Endothelial cell of umbilical vein (primary cell): Measurements from ENCODE around the gene TANGO2. TPM values are rescaled to one million over a fixed set of nuclear protein-coding genes. Genes with fewer than 3 reads are reported as not detected.

ENCODE experiments used
- BruUV-seq: library from RNA; stranded (reverse); fragments of 400-500 nt; replicated peaks from 2 replicates; lab custom pipeline; 2021; lab: Mats Ljungman, UMichigan
- CTCF ChIA-PET: fragments of 300-600, 350-600 bp; sonication (Branson Sonifier 250); formaldehyde crosslinking; loops from one replicate; lab custom pipeline; 2021; ENCODE audit warnings: antibody characterized with exemption, inconsistent platforms; lab: Charles Lee
- POLR2A ChIA-PET: fragments of 300-600, 350-600 bp; sonication (Branson Sonifier 250); formaldehyde crosslinking; loops from one replicate; lab custom pipeline; 2021; ENCODE audit warnings: antibody characterized with exemption, inconsistent platforms; lab: Charles Lee
- DNase-seq: peaks from one replicate; pipeline ENCODE4 v3.0.0-alpha.2; 2011; ENCODE audit warnings: low read depth, low spot score
- FAIRE-seq: peaks from 2 replicates; lab custom pipeline; 2011; peaks lifted over from hg19 to GRCh38; lab: Jason Lieb, UNC
- H2AFZ ChIP-seq: 2 replicates; pipeline ENCODE4 v1.6.0; 2012; ENCODE audit warnings: low read depth, low read length, control low read depth, inconsistent platforms
- H3K27ac ChIP-seq: 2 replicates; pipeline ENCODE4 v1.5.1; 2011; ENCODE audit warnings: low read depth, mild to moderate bottlenecking, control low read depth, low read length, moderate library complexity; ENCODE audit not compliant: insufficient read depth
- H3K27me3 ChIP-seq, 2 experiments: 2 replicates each; pipeline versions ENCODE4 v1.6.0 to v1.6.1; 2011; ENCODE audit warnings: low read length in 2 of 2, mixed read lengths in 1 of 2; ENCODE audit not compliant: control insufficient read depth in 2 of 2, insufficient read depth in 2 of 2
- H3K36me3 ChIP-seq, 2 experiments: 2 replicates in 1 of 2; 3 replicates in 1 of 2; pipeline ENCODE4 v1.5.1; 2011; ENCODE audit warnings: low read length in 2 of 2, mild to moderate bottlenecking in 1 of 2, moderate library complexity in 1 of 2; ENCODE audit not compliant: control insufficient read depth in 2 of 2, insufficient read depth in 2 of 2; ENCODE audit errors: extremely low read depth in 1 of 2
- H3K4me1 ChIP-seq: 3 replicates; pipeline ENCODE4 v1.5.1; 2011; ENCODE audit warnings: mild to moderate bottlenecking, low read length; ENCODE audit not compliant: control insufficient read depth, insufficient read depth; ENCODE audit errors: extremely low read depth
- H3K4me2 ChIP-seq: 2 replicates; pipeline ENCODE4 v1.6.1; 2011; ENCODE audit warnings: low read length, control low read depth, mixed read lengths; ENCODE audit not compliant: insufficient read depth
- H3K4me3 ChIP-seq, 3 experiments: fragments of 200-600 bp in 1 of 3; sonication (generic), shearing (Covaris generic) in 1 of 3; replicated peaks in 1 of 3; 2 replicates each; pipeline ENCODE4 v1.5.1; 2011 to 2016; ENCODE audit warnings: control low read depth in 3 of 3, low read length in 3 of 3, mild to moderate bottlenecking in 2 of 3, inconsistent platforms in 1 of 3, low read depth in 1 of 3, moderate library complexity in 1 of 3; ENCODE audit not compliant: insufficient read depth in 1 of 3
- H3K79me2 ChIP-seq: 2 replicates; pipeline ENCODE4 v1.6.0; 2012; ENCODE audit warnings: low read length, inconsistent platforms; ENCODE audit not compliant: control insufficient read depth, insufficient read depth
- H3K9ac ChIP-seq: replicated peaks from 2 replicates; pipeline ENCODE3; 2011; ENCODE audit warnings: low read length, control low read depth; ENCODE audit not compliant: insufficient read depth; ENCODE audit errors: extremely low read depth
- H3K9me1 ChIP-seq: replicated peaks from 3 replicates; pipeline ENCODE4 v1.6.0; 2011; ENCODE audit warnings: mild to moderate bottlenecking, low read length; ENCODE audit not compliant: control insufficient read depth, insufficient read depth; ENCODE audit errors: extremely low read depth
- H3K9me3 ChIP-seq: replicated peaks from 2 replicates; pipeline ENCODE4 v1.5.1; 2012; ENCODE audit warnings: low read length, inconsistent platforms; ENCODE audit not compliant: control insufficient read depth, insufficient read depth
- H4K20me1 ChIP-seq: replicated peaks from 2 replicates; pipeline ENCODE3; 2011; ENCODE audit warnings: mild to moderate bottlenecking, low read length; ENCODE audit not compliant: control insufficient read depth, insufficient read depth; ENCODE audit errors: extremely low read depth
- CTCF ChIP-seq, 2 donors: IDR thresholded peaks; 1 replicate in 1 of 2; 2 replicates in 1 of 2; pipeline ENCODE4 v1.5.1; 2011; ENCODE audit warnings: low read length in 2 of 2, mild to moderate bottlenecking in 2 of 2, moderate library complexity in 2 of 2, control low read depth in 1 of 2, inconsistent platforms in 1 of 2, low read depth in 1 of 2; ENCODE audit not compliant: insufficient read depth in 1 of 2; ENCODE audit errors: extremely low read depth in 1 of 2
- EZH2 ChIP-seq: IDR thresholded peaks from 2 replicates; pipeline ENCODE4 v1.6.1; 2012; ENCODE audit warnings: borderline replicate concordance, low read depth, mild to moderate bottlenecking, moderate library complexity, low read length, inconsistent platforms; ENCODE audit not compliant: severe bottlenecking
- FOS ChIP-seq: IDR thresholded peaks from 2 replicates; pipeline ENCODE4 v1.6.1; 2011; ENCODE audit warnings: mild to moderate bottlenecking, low read length, moderate library complexity, borderline replicate concordance; ENCODE audit not compliant: insufficient read depth
- GATA2 ChIP-seq: IDR thresholded peaks from 2 replicates; pipeline ENCODE4 v1.7.0; 2011; ENCODE audit warnings: low read depth, mild to moderate bottlenecking, moderate library complexity, mixed read lengths, low read length; ENCODE audit not compliant: insufficient read length, insufficient read depth
- JUN ChIP-seq: IDR thresholded peaks from 2 replicates; pipeline ENCODE4 v1.6.1; 2011; ENCODE audit warnings: borderline replicate concordance, low read depth; ENCODE audit not compliant: insufficient read length, insufficient read depth
- MYC ChIP-seq: IDR thresholded peaks from one replicate; pipeline ENCODE4 v1.6.1; 2011; ENCODE audit warnings: mild to moderate bottlenecking, low read depth, low read length
- POLR2A ChIP-seq: IDR thresholded peaks from 2 replicates; pipeline ENCODE4 v1.6.1; 2012; ENCODE audit warnings: low read depth, mild to moderate bottlenecking, control low read depth, low read length
- POLR2AphosphoS5 ChIP-seq: IDR thresholded peaks from 2 replicates; pipeline ENCODE4 v1.6.1; 2012; ENCODE audit warnings: low read depth, mild to moderate bottlenecking, control low read depth, low read length, moderate library complexity; ENCODE audit not compliant: insufficient read depth
- dilution Hi-C: fragments of 300-500 bp; cut with MboI; formaldehyde crosslinking; loops from one replicate; pipeline ENCODE4 v1.15.0; 2019; ENCODE audit warnings: low sequenced_read_pairs; ENCODE audit not compliant: extremely low pct_ligation_motif_present
- intact Hi-C: fragments of 100-400 bp; cut with micrococcal nuclease; formaldehyde crosslinking; loops from one replicate; pipeline ENCODE4 v1.10.0; 2022
- polyA plus RNA-seq, 4 experiments: library from polyadenylated mRNA; depleted of rRNA in 3 of 4; stranded (reverse) in 3 of 4; unstranded in 1 of 4; fragments of >200 nt; gene quantifications; 2 replicates each; pipeline versions ENCODE4 v1.2.1 to v1.2.3, GENCODE V29; 2011 to 2012; ENCODE audit warnings: missing spikeins in 1 of 4
- total RNA-seq: library from RNA; stranded (reverse); gene quantifications from 2 replicates; pipeline ENCODE4 v1.2.3, GENCODE V29; 2021
- TF ChIP-seq, protein P1 (sequence below): IDR thresholded peaks from 2 replicates; pipeline ENCODE4 v1.6.1; 2011; ENCODE audit not compliant: insufficient read depth, insufficient read length

The TANGO2 gene
- total and polyA plus RNA-seq, 2 donors (not counting 3 experiments of a cell fraction or from before 2014, with no cell fraction given) = 40.0 to 49.3 TPM

DNA sequence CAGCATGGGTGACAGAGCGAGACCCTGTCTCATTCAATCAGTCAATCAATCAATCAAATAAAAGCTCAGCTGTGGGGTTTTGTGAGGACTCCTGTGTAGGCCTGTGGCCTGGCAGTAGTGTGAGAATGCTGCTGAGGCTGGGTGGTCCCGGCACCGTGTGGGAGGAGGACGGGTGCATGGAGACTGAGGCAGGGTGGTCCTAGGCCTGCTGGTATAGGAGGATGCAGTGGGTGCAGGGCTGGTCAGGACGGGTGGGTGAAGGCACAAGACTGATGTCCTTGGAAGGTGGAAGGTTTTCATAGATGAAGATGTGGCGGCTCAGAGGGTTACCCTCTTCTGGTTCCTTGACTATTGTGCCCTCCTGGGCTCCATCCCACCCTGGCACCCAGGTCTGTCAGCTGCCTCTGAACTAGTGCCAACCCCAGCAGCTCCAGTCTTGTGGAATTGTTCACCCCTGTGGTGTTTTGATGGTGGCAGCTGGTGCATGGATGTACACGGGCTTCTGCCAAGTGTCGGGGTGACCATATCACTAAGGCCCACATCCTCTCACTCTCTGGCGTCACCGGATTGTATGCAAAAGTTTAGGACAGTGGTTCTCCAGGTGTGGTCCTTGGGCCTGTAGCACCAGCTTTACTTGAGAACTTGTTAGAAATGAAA, 23.7 kb downstream of the TANGO2 start:
- ChIA-PET CTCF (no interaction called here), POLR2A (interaction anchor here (0.7 kb wide), 1 partner anchor 66 kb away, joined by 4 read pairs; no protein-coding TSS in a partner anchor)
- H3K9me3 ChIP-seq = no peaks in the 10 kb centered on the region
- no peak overlapping the region for H2AFZ ChIP-seq
- no peaks in the 10 kb centered on the region for H3K79me2 ChIP-seq
- FAIRE-seq (no peak), DNase-seq (no peak)
- no peaks in the 10 kb centered on the region for H3K27me3 ChIP-seq
- H3K27ac ChIP-seq = no peak overlapping the region
- peaks cover 0 to 11% of the 10 kb centered on the region in 2 experiments for H3K36me3 ChIP-seq
- H3K9me1 ChIP-seq = no peaks in the 10 kb centered on the region
- H3K4me2 ChIP-seq = no peak overlapping the region
- H3K4me1 ChIP-seq = no peaks in the 10 kb centered on the region
- no peak overlapping the region for H3K9ac ChIP-seq
- no peak for TF ChIP-seq JUN
- TF ChIP-seq POLR2A = no peak
- H4K20me1 ChIP-seq = no peaks in the 10 kb centered on the region
- BruUV-seq = no TSS peak
- no peak overlapping the region for H3K4me3 ChIP-seq
- dilution Hi-C loops = no loop called here
- intact Hi-C loops = no loop called here

DNA sequence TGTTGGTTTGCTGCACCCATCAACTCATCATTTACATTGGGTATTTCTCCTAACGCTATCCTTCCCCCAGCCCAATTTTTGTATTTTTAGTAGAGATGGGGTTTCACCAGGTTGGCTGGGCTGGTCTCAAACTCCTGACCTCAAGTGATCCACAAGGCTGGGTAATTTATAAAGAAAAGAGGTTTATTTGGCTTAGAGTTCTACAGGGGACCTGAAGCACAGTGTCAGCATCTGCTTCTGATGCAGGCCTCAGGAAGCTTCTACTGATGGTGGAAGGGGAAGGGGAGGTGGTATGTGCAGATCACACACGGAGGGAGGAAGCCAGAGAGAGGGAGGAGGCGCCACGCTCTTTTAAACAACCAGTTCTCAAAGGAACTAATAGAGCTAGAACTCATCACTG, 25.8 kb downstream of the TANGO2 start:
- H3K27ac ChIP-seq = no peak overlapping the region
- H3K27me3 ChIP-seq = no peaks in the 10 kb centered on the region
- H3K36me3 ChIP-seq = peaks cover 0 to 11% of the 10 kb centered on the region in 2 experiments
- no peak for DNase-seq
- CTCF ChIA-PET = interaction anchor here (1.0 kb wide), 1 partner anchor 137 kb away, joined by 3 read pairs; no protein-coding TSS in a partner anchor
- H2AFZ ChIP-seq = no peak overlapping the region
- H3K9me1 ChIP-seq = no peaks in the 10 kb centered on the region
- no peak overlapping the region for H3K4me3 ChIP-seq
- no peaks in the 10 kb centered on the region for H4K20me1 ChIP-seq
- no peaks in the 10 kb centered on the region for H3K4me1 ChIP-seq
- H3K79me2 ChIP-seq = no peaks in the 10 kb centered on the region
- H3K4me2 ChIP-seq = no peak overlapping the region
- dilution Hi-C loops = no loop called here
- POLR2A ChIA-PET = no interaction called here
- no peak for FAIRE-seq
- TF ChIP-seq EZH2 (no peak), CTCF (IDR thresholded peaks at IDR 0.05; ENCODE audit: extremely low read depth in 1 of 2, insufficient read depth in 1 of 2, low read depth in 1 of 2, low read length in 2 of 2) (no peak), MYC (no peak), GATA2 (no peak), FOS (no peak), POLR2AphosphoS5 (no peak), JUN (no peak), POLR2A (no peak)
- TF ChIP-seq, protein P1, sequence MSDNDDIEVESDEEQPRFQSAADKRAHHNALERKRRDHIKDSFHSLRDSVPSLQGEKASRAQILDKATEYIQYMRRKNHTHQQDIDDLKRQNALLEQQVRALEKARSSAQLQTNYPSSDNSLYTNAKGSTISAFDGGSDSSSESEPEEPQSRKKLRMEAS = no peak
- no TSS peak for BruUV-seq
- intact Hi-C loops = no loop called here
- H3K9me3 ChIP-seq = no peaks in the 10 kb centered on the region
- H3K9ac ChIP-seq = no peak overlapping the region
